ENCODE measurements around the gene RPS6KA4. TPM values are rescaled to one million over a fixed set of nuclear protein-coding genes. Genes with fewer than 3 reads are reported as not detected.

The RPS6KA4 gene
- total RNA-seq, 2 experiments from 2014 or later, result 24.6 to 26.0 TPM

DNA sequence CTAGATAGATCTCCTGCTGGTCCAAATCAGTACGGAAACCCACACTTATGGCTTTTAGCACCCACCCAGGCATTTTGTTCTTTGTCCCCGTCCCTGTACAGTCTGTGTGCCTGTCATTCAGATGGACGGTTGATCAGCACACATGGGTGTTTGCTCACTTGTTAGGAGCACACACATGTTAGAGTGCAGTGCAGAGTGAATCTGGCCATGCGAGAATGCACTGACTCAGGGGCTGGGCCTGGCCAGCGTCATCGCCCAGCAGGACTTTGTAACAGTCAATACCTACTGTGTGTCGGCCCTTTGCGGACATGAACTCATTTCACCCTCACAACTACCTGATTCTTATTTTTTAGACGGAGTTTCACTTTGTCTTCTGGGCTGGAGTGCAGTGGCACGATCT lies 3.4 kb downstream of the RPS6KA4 start:
- ChIA-PET POLR2A (interaction anchor here (1.5 kb wide), 1 partner anchor 13 kb away, joined by 3 read pairs; no protein-coding TSS in a partner anchor), CTCF (no interaction called here)
- no peak for TF ChIP-seq CTCF (IDR thresholded peaks at IDR 0.05)
- no peak overlapping the region for H3K4me3 Mint-ChIP-seq
- DNase-seq (no peak), ATAC-seq (no peak)
- H3K4me1 Mint-ChIP-seq (ENCODE audit: low read depth), result peaks cover 34% of the 10 kb centered on the region
- no peak overlapping the region for H3K27ac Mint-ChIP-seq
- intact Hi-C loops (cut with micrococcal nuclease), result no loop called here
- peaks cover 55% of the 10 kb centered on the region for H3K36me3 Mint-ChIP-seq (ENCODE audit: low read depth)
- H3K27me3 Mint-ChIP-seq, result no peaks in the 10 kb centered on the region
- no peaks in the 10 kb centered on the region for H3K9me3 Mint-ChIP-seq

GRCh38 chr11:64364435-64364834 lies 5.5 kb downstream of the RPS6KA4 start:
- DNase-seq (no peak), ATAC-seq (no peak)
- ChIA-PET CTCF (no interaction called here), POLR2A (interaction anchor here (0.6 kb wide), 1 partner anchor 16 kb away, joined by 3 read pairs; no protein-coding TSS in a partner anchor)
- intact Hi-C loops (cut with micrococcal nuclease), result no loop called here
- H3K36me3 Mint-ChIP-seq (ENCODE audit: low read depth), result peaks cover 59% of the 10 kb centered on the region
- peaks cover 25% of the 10 kb centered on the region for H3K4me1 Mint-ChIP-seq (ENCODE audit: low read depth)
- TF ChIP-seq CTCF (IDR thresholded peaks at IDR 0.05), result no peak
- no peak overlapping the region for H3K27ac Mint-ChIP-seq
- no peaks in the 10 kb centered on the region for H3K9me3 Mint-ChIP-seq
- H3K4me3 Mint-ChIP-seq, result no peak overlapping the region
- no peaks in the 10 kb centered on the region for H3K27me3 Mint-ChIP-seq

DNA sequence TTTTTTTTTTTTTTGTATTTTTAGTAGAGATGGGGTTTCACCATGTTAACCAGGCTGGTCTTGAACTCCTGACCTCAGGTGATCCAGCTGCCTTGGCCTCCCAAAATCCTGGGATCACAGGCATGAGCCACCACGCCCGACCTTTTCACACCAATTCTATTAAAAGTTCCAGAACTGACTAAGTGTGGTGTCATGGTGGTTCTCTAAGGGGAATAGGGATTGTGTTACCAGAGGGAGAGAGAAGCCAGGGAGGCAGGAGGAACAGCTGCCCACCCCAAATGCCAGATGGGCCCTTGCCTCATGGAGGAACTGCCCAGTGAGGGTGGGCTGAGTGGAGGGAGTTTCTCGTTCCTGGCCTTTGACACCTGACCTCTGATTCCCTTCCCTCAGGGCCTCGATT lies 5.9 kb downstream of the RPS6KA4 start:
- no peak overlapping the region for H3K27ac Mint-ChIP-seq
- H3K9me3 Mint-ChIP-seq, result no peaks in the 10 kb centered on the region
- no peak for DNase-seq
- no peak for ATAC-seq
- no peak for TF ChIP-seq CTCF (IDR thresholded peaks at IDR 0.05)
- H3K4me1 Mint-ChIP-seq (ENCODE audit: low read depth), result peaks cover 22% of the 10 kb centered on the region
- ChIA-PET CTCF (no interaction called here), POLR2A (interaction anchor here (0.6 kb wide), 1 partner anchor 16 kb away, joined by 3 read pairs; no protein-coding TSS in a partner anchor)
- no peaks in the 10 kb centered on the region for H3K27me3 Mint-ChIP-seq
- H3K4me3 Mint-ChIP-seq, result no peak overlapping the region
- intact Hi-C loops (cut with micrococcal nuclease), result no loop called here
- peaks cover 60% of the 10 kb centered on the region for H3K36me3 Mint-ChIP-seq (ENCODE audit: low read depth)

- no peak for TF ChIP-seq CTCF (IDR thresholded peaks at IDR 0.05)
- Mint-ChIP-seq H3K9me3 (no peaks in the 10 kb centered on the region), H3K4me1 (ENCODE audit: low read depth) (peaks cover 5% of the 10 kb centered on the region), H3K4me3 (no peak overlapping the region), H3K27ac (no peak overlapping the region), H3K36me3 (ENCODE audit: low read depth) (peaks cover 51% of the 10 kb centered on the region), H3K27me3 (no peaks in the 10 kb centered on the region)
- POLR2A ChIA-PET, result no interaction called here
- CTCF ChIA-PET, result interaction anchor here (1.8 kb wide), 1 partner anchor 82 kb away, joined by 5 read pairs; no protein-coding TSS in a partner anchor
- ATAC-seq, result no peak
- intact Hi-C loops (cut with micrococcal nuclease), result no loop called here
- DNase-seq, result no peak
These were observed 7.8 kb downstream of the RPS6KA4 start for GRCh38 chr11:64366751-64367150.

DNA sequence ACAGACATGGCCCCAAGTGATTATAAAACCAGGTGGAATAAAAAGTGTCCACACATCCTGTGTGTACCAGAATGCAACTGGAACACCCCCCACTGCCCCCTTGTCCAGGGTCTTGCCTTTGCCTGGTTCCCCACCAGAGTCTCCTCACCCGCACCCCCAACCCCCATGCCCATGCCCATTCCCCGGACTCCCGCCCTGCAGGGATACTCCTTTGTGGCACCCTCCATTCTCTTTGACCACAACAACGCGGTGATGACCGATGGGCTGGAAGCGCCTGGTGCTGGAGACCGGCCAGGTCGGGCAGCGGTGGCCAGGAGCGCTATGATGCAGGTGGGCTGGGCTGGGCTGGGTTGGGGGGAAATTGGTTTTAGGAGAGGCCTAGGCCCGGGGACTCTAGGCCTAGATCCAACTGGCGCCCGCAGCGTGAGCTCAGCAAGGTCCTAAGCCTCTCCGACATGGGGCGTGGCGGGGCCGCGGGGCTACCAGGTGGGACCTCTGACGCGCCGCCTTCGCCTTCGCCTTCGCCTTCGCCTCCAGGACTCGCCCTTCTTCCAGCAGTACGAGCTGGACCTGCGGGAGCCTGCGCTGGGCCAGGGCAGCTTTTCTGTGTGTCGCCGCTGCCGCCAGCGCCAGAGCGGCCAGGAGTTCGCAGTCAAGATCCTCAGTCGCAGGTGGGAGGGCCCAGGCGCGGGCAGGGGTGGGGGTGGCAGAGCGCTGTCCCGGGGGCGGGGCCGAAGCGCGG lies 9.1 kb downstream of the RPS6KA4 start:
- ATAC-seq (no peak), DNase-seq (no peak)
- H3K36me3 Mint-ChIP-seq (ENCODE audit: low read depth), result peaks cover 38% of the 10 kb centered on the region
- H3K4me3 Mint-ChIP-seq, result no peak overlapping the region
- peaks cover 3% of the 10 kb centered on the region for H3K4me1 Mint-ChIP-seq (ENCODE audit: low read depth)
- H3K27me3 Mint-ChIP-seq, result no peaks in the 10 kb centered on the region
- POLR2A ChIA-PET, result interaction anchor here (1.1 kb wide), 1 partner anchor 16 kb away, joined by 3 read pairs; no protein-coding TSS in a partner anchor
- H3K9me3 Mint-ChIP-seq, result no peaks in the 10 kb centered on the region
- intact Hi-C loops (cut with micrococcal nuclease), result no loop called here
- H3K27ac Mint-ChIP-seq, result no peak overlapping the region
- no peak for TF ChIP-seq CTCF (IDR thresholded peaks at IDR 0.05)
- CTCF ChIA-PET, result no interaction called here

Measured in activated CD8-positive, alpha-beta T cell treated with anti-CD3 and anti-CD28 coated beads for 36 hours (primary cell).